Hepatocyte (in vitro differentiated cells): ENCODE data around the gene TMEM95. TPM values are rescaled to one million over a fixed set of nuclear protein-coding genes. Genes with fewer than 3 reads are reported as not detected.

Experiments
- DNase-seq: peaks from one replicate; pipeline ENCODE4 v3.0.0-alpha.2; 2016; ENCODE audit warnings: low spot score
- H2AFZ ChIP-seq: fragments of 200-600 bp; sonication (generic); 2 replicates; pipeline ENCODE4 v1.6.0; 2016; ENCODE audit warnings: antibody characterized with exemption, mild to moderate bottlenecking
- H3K27ac ChIP-seq: fragments of 200-600 bp; sonication (generic); 2 replicates; pipeline ENCODE4 v1.5.1; 2016; ENCODE audit warnings: mild to moderate bottlenecking
- H3K27me3 ChIP-seq: fragments of 200-600 bp; sonication (generic); 2 replicates; pipeline ENCODE4 v1.6.1; 2016
- H3K36me3 ChIP-seq: fragments of 200-600 bp; sonication (generic); replicated peaks from 2 replicates; pipeline ENCODE4 v1.5.1; 2016; ENCODE audit warnings: low read depth; ENCODE audit not compliant: insufficient read depth
- H3K4me1 ChIP-seq: fragments of 200-600 bp; sonication (generic); 2 replicates; pipeline ENCODE4 v1.5.1; 2016; ENCODE audit warnings: mild to moderate bottlenecking, moderate library complexity; ENCODE audit not compliant: insufficient read depth
- H3K4me2 ChIP-seq: fragments of 200-600 bp; sonication (generic); 2 replicates; pipeline ENCODE4 v1.6.0; 2016
- H3K4me3 ChIP-seq: fragments of 200-600 bp; sonication (generic); 2 replicates; pipeline ENCODE4 v1.5.1; 2016; ENCODE audit warnings: mild to moderate bottlenecking
- H3K79me2 ChIP-seq: fragments of 200-600 bp; sonication (generic); 2 replicates; pipeline ENCODE4 v1.6.0; 2017; ENCODE audit warnings: mild to moderate bottlenecking
- H3K9me2 ChIP-seq: fragments of 200-600 bp; sonication (generic); replicated peaks from 2 replicates; pipeline ENCODE4 v1.6.0; 2017; ENCODE audit warnings: mild to moderate bottlenecking; ENCODE audit not compliant: insufficient read depth
- H3K9me3 ChIP-seq: fragments of 200-600 bp; sonication (generic); 2 replicates; pipeline ENCODE4 v1.5.1; 2016; ENCODE audit warnings: low read depth, mild to moderate bottlenecking
- H4K20me1 ChIP-seq: fragments of 200-600 bp; sonication (generic); 2 replicates; pipeline ENCODE4 v1.6.0; 2016; ENCODE audit warnings: mild to moderate bottlenecking; ENCODE audit not compliant: insufficient read depth, poor library complexity, severe bottlenecking
- EZH2 ChIP-seq: fragments of 200-600 bp; sonication (generic); IDR thresholded peaks from 2 replicates; pipeline ENCODE4 v1.6.1; 2016; ENCODE audit warnings: antibody characterized with exemption, mild to moderate bottlenecking, borderline replicate concordance
- EZH2phosphoT487 ChIP-seq: fragments of 200-600 bp; sonication (generic); IDR thresholded peaks from one replicate; pipeline ENCODE4 v1.6.1; 2018; ENCODE audit warnings: antibody characterized with exemption, mild to moderate bottlenecking, low read depth, moderate library complexity; ENCODE audit not compliant: unreplicated experiment, severe bottlenecking
- WGBS: methylation state at CpG from one replicate; pipeline ENCODE4 v1.1.6; 2016; ENCODE audit warnings: low lambda C conversion rate; ENCODE audit errors: missing lambda C conversion rate; 5-methylcytosine and 5-hydroxymethylcytosine counted together
- polyA plus RNA-seq: library from polyadenylated mRNA; unstranded; fragments of >200 nt; fragmentation: Nextera tagmentation; extraction: Ambion mirVana; gene quantifications from 2 replicates; pipeline ENCODE4 v1.2.1, GENCODE V29; 2016
- total RNA-seq: library from RNA; depleted of rRNA; stranded (reverse); fragments of >200 nt; gene quantifications from 2 replicates; pipeline ENCODE4 v1.2.3, GENCODE V29; 2014
- TF ChIP-seq, protein P1 (sequence below): fragments of 200-600 bp; sonication (generic); IDR thresholded peaks from 2 replicates; pipeline ENCODE4 v1.5.1; 2016; ENCODE audit warnings: antibody characterized with exemption, mild to moderate bottlenecking; ENCODE audit not compliant: poor library complexity

TMEM95 gene
- total and polyA plus RNA-seq, 2 experiments from 2014 or later: not detected

GRCh38 chr17:7348478-7349242, 6.3 kb upstream of the TMEM95 start:
- WGBS: 89% methylated on average over 18 of the region's 19 CpGs
- Histone ChIP-seq H3K27me3 (no peaks in the 10 kb centered on the region), H3K27ac (peak overlapping the region; percentile 96), H3K36me3 (no peaks in the 10 kb centered on the region), H3K4me2 (peak overlapping the region; percentile 94), H4K20me1 (peaks cover 5% of the 10 kb centered on the region), H3K9me2 (no peaks in the 10 kb centered on the region), H2AFZ (no peak overlapping the region), H3K79me2 (peaks cover 16% of the 10 kb centered on the region), H3K4me1 (peaks cover 23% of the 10 kb centered on the region), H3K4me3 (no peak overlapping the region), H3K9me3 (no peaks in the 10 kb centered on the region)
- DNase-seq: peak; percentile 8
- TF ChIP-seq EZH2phosphoT487 (no peak), EZH2 (no peak)
- TF ChIP-seq, protein P1, sequence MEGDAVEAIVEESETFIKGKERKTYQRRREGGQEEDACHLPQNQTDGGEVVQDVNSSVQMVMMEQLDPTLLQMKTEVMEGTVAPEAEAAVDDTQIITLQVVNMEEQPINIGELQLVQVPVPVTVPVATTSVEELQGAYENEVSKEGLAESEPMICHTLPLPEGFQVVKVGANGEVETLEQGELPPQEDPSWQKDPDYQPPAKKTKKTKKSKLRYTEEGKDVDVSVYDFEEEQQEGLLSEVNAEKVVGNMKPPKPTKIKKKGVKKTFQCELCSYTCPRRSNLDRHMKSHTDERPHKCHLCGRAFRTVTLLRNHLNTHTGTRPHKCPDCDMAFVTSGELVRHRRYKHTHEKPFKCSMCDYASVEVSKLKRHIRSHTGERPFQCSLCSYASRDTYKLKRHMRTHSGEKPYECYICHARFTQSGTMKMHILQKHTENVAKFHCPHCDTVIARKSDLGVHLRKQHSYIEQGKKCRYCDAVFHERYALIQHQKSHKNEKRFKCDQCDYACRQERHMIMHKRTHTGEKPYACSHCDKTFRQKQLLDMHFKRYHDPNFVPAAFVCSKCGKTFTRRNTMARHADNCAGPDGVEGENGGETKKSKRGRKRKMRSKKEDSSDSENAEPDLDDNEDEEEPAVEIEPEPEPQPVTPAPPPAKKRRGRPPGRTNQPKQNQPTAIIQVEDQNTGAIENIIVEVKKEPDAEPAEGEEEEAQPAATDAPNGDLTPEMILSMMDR: no peak

- H3K27ac ChIP-seq: peak within 1 kb of the TSS; percentile 100
- H3K36me3 ChIP-seq: no peaks in the 10 kb centered on the region
- peak within 1 kb of the TSS; percentile 53 for H3K4me3 ChIP-seq
- peak within 1 kb of the TSS; percentile 95 for H2AFZ ChIP-seq
- no peaks in the 10 kb centered on the region for H3K9me2 ChIP-seq
- TF ChIP-seq, protein P1: no peak
- peak; percentile 95 for DNase-seq
- peak within 1 kb of the TSS; percentile 94 for H3K4me2 ChIP-seq
- no peaks in the 10 kb centered on the region for H3K9me3 ChIP-seq
- peaks cover 37% of the 10 kb centered on the region for H3K4me1 ChIP-seq
- H4K20me1 ChIP-seq: peaks cover 5% of the 10 kb centered on the region
- WGBS: 1% methylated on average over 64 of the region's 91 CpGs
- no peaks in the 10 kb centered on the region for H3K27me3 ChIP-seq
- peaks cover 21% of the 10 kb centered on the region for H3K79me2 ChIP-seq
Observed at GRCh38 chr17:7351665-7352502, 3.1 kb upstream of the TMEM95 start, which contains the start of gene KCTD11. TSS of gene KCTD11 (plus strand) at chr17:7352162.

- DNase-seq: no peak
- H3K27me3 ChIP-seq: no peaks in the 10 kb centered on the region
- no peaks in the 10 kb centered on the region for H3K36me3 ChIP-seq
- H4K20me1 ChIP-seq: peaks cover 5% of the 10 kb centered on the region
- H3K4me3 ChIP-seq: peak overlapping the region; percentile 53
- peaks cover 21% of the 10 kb centered on the region for H3K79me2 ChIP-seq
- TF ChIP-seq, protein P1: peak; percentile 66
- TF ChIP-seq EZH2phosphoT487: no peak
- WGBS: 54% methylated on average over 10 of the region's 10 CpGs
- peak overlapping the region; percentile 100 for H3K27ac ChIP-seq
- peak overlapping the region; percentile 94 for H3K4me2 ChIP-seq
- H3K9me2 ChIP-seq: no peaks in the 10 kb centered on the region
- no peaks in the 10 kb centered on the region for H3K9me3 ChIP-seq
- peaks cover 37% of the 10 kb centered on the region for H3K4me1 ChIP-seq
- H2AFZ ChIP-seq: peak overlapping the region; percentile 95
Observed at GRCh38 chr17:7352503-7352889, 2.5 kb upstream of the TMEM95 start.
